ENCODE measurements around the gene TPT1.
"Not testable (repeated sequence)": the region's sequence is repeated elsewhere in the genome, so short reads cannot be mapped to it uniquely, and the experiment has no call there.

Gene TPT1

GRCh38 chr13:45365558-45365885 lies 24.5 kb upstream of the TPT1 start:
- no peak for DNase-seq

- DNase-seq = no peak
These were observed 24.0 kb upstream of the TPT1 start for GRCh38 chr13:45364876-45365557.

GRCh38 chr13:45362939-45363338 lies 22.0 kb upstream of the TPT1 start:
- DNase-seq = no peak

- no peak for DNase-seq
These were observed 20.7 kb upstream of the TPT1 start for GRCh38 chr13:45361596-45362206.

- no peak for DNase-seq
These were observed 16.1 kb upstream of the TPT1 start for GRCh38 chr13:45356966-45357672.

- no peak for DNase-seq
These were observed 12.9 kb upstream of the TPT1 start for GRCh38 chr13:45353895-45354294.

- no peak for DNase-seq
These were observed 11.0 kb upstream of the TPT1 start for GRCh38 chr13:45352031-45352430.

- no peak for DNase-seq
These were observed 9.2 kb upstream of the TPT1 start for GRCh38 chr13:45350152-45350551.

- DNase-seq = no peak
These were observed 8.5 kb upstream of the TPT1 start for GRCh38 chr13:45349438-45349837.

GRCh38 chr13:45344064-45344463 lies 3.1 kb upstream of the TPT1 start:
- not testable (repeated sequence) for DNase-seq

- not testable (repeated sequence) for DNase-seq
These were observed 2.1 kb upstream of the TPT1 start for GRCh38 chr13:45343102-45343501.

- DNase-seq = not testable (repeated sequence)
These were observed 1.7 kb upstream of the TPT1 start for GRCh38 chr13:45342668-45343067.

- DNase-seq = no peak
These were observed 967 bp upstream of the TPT1 start for GRCh38 chr13:45341799-45342500.

- peak; percentile 66 for DNase-seq
These were observed 455 bp downstream of the TPT1 start for GRCh38 chr13:45340422-45341033.

- no peak for DNase-seq
These were observed 1.1 kb downstream of the TPT1 start for GRCh38 chr13:45339867-45340266.

GRCh38 chr13:45339399-45339798 lies 1.6 kb downstream of the TPT1 start:
- DNase-seq = no peak

- no peak for DNase-seq
These were observed 3.2 kb downstream of the TPT1 start for GRCh38 chr13:45337803-45338202.

GRCh38 chr13:45337395-45337794 lies 3.6 kb downstream of the TPT1 start:
- no peak for DNase-seq

- no peak for DNase-seq
These were observed 4.8 kb downstream of the TPT1 start for GRCh38 chr13:45336025-45336800.

- no peak for DNase-seq
These were observed 5.5 kb downstream of the TPT1 start for GRCh38 chr13:45335397-45336024.

- DNase-seq = no peak
These were observed 6.7 kb downstream of the TPT1 start for GRCh38 chr13:45333977-45334922.
